ENCODE data around the gene PDCD10. TPM values are rescaled to one million over a fixed set of nuclear protein-coding genes. Genes with fewer than 3 reads are reported as not detected.

The PDCD10 gene
- polyA plus RNA-seq, 1 experiment: 79.5 TPM

DNA sequence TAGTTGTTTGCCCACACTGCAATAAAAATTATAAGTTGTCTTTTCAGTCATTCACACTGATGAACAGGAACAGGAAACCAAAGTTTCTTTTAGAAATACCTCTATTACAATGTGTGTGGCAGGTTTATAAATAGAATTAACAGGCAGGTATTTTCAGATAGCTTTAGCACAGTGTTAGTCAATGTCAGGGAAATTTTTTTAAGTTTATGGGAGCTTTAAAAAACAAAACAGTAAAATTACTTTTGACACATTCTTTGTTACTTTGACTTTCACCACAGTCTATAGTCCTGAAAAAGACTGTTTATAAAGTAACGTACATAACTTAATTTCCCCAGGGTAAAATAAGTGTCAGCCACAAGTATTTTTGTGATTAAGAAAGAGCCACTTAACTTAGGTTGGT is 38.9 kb upstream of the PDCD10 start:
- Histone ChIP-seq H3K27me3 (ENCODE audit: control insufficient read depth, insufficient read depth, low read length) (no peaks in the 10 kb centered on the region), H3K9me3 (ENCODE audit: control insufficient read depth, insufficient read depth, low read length) (no peaks in the 10 kb centered on the region), H3K27ac (ENCODE audit: low read depth, low read length) (no peak overlapping the region), H3K4me3 (ENCODE audit: low read depth, low read length) (no peak overlapping the region)
- ChIA-PET CTCF (interaction anchor here (0.9 kb wide), 1 partner anchor 596 kb away, joined by 3 read pairs; no protein-coding TSS in a partner anchor), POLR2A (no interaction called here)
- DNase-seq (ENCODE audit: low read depth, low spot score): no peak
- TF ChIP-seq, protein P1, sequence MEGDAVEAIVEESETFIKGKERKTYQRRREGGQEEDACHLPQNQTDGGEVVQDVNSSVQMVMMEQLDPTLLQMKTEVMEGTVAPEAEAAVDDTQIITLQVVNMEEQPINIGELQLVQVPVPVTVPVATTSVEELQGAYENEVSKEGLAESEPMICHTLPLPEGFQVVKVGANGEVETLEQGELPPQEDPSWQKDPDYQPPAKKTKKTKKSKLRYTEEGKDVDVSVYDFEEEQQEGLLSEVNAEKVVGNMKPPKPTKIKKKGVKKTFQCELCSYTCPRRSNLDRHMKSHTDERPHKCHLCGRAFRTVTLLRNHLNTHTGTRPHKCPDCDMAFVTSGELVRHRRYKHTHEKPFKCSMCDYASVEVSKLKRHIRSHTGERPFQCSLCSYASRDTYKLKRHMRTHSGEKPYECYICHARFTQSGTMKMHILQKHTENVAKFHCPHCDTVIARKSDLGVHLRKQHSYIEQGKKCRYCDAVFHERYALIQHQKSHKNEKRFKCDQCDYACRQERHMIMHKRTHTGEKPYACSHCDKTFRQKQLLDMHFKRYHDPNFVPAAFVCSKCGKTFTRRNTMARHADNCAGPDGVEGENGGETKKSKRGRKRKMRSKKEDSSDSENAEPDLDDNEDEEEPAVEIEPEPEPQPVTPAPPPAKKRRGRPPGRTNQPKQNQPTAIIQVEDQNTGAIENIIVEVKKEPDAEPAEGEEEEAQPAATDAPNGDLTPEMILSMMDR (IDR thresholded peaks at IDR 0.05; ENCODE audit: low read depth, low read length): no peak

DNA sequence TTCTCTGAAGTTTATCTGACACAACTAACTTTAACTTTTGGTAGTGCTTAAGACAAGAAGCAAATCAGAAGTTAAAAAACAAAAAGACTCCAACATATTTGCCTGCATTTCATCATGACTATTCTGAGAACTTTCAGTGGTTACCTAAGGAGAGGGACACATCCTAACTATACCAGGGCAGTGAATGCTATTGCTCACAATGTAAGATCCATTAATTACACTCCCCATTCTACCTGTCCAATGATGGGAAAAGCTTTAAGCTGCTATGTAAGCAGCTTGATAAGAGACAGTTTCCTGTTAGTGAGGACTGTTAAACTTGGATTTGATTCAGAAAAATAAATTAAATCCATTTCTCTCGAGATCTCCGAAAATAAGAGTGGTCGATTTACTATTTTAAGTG is 38.3 kb upstream of the PDCD10 start:
- H3K4me3 ChIP-seq (ENCODE audit: low read depth, low read length): no peak overlapping the region
- POLR2A ChIA-PET: no interaction called here

DNA sequence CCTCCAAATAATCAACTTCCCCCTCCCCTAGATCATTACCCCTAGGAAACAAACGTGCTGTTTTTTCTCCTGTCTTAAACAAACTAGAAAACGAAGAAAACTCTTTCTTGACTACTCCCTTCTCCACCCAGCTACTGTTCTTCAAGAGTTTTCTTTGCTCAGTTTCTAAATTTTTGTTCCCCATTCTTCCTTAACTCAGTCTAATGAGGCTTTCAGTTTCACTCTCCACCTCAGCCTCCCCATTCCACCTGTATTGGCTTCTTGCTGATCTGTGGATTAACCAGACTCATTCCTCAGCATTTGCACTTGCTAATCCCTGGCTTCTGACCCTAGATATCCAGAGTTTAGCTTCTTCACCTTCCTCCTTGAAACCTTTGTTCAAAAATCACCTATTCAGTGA is 27.6 kb upstream of the PDCD10 start:
- CTCF ChIA-PET: no interaction called here
- POLR2A ChIA-PET: no interaction called here
- Histone ChIP-seq H3K27me3 (ENCODE audit: control insufficient read depth, insufficient read depth, low read length) (no peaks in the 10 kb centered on the region), H3K27ac (ENCODE audit: low read depth, low read length) (no peak overlapping the region), H3K4me3 (ENCODE audit: low read depth, low read length) (no peak overlapping the region), H3K9me3 (ENCODE audit: control insufficient read depth, insufficient read depth, low read length) (no peaks in the 10 kb centered on the region)
- TF ChIP-seq, protein P1 (IDR thresholded peaks at IDR 0.05; ENCODE audit: low read depth, low read length): no peak
- DNase-seq (ENCODE audit: low read depth, low spot score): no peak

More for the DNA sequence above, 38.3 kb upstream of the PDCD10 start:
- Histone ChIP-seq H3K27me3 (ENCODE audit: control insufficient read depth, insufficient read depth, low read length) (no peaks in the 10 kb centered on the region), H3K27ac (ENCODE audit: low read depth, low read length) (no peak overlapping the region), H3K9me3 (ENCODE audit: control insufficient read depth, insufficient read depth, low read length) (no peaks in the 10 kb centered on the region)
- no peak for DNase-seq (ENCODE audit: low read depth, low spot score)
- TF ChIP-seq, protein P1 (IDR thresholded peaks at IDR 0.05; ENCODE audit: low read depth, low read length): no peak
- CTCF ChIA-PET: interaction anchor here (0.9 kb wide), 1 partner anchor 595 kb away, joined by 3 read pairs; no protein-coding TSS in a partner anchor

DNA sequence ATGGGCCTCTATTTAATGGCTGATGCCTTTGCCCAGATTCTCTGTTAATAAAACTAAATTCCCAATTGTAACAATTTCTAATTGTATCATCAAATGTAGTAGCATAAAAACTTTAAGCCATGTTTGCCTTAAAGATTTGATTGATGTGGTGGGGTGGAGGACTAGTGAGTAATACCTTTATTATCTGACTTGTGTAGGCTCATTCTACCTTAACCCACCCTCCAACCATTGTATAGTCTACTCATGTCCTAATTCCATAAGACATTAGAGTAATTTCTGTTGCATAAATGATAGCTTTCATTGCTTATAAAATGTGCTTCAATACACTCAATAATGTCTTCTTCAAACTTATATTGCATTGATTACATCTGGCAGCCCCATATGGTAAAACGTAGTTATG is 26.6 kb upstream of the PDCD10 start:
- TF ChIP-seq, protein P1 (IDR thresholded peaks at IDR 0.05; ENCODE audit: low read depth, low read length): no peak
- ChIA-PET POLR2A (no interaction called here), CTCF (no interaction called here)
- H3K27me3 ChIP-seq (ENCODE audit: control insufficient read depth, insufficient read depth, low read length): no peaks in the 10 kb centered on the region
- H3K9me3 ChIP-seq (ENCODE audit: control insufficient read depth, insufficient read depth, low read length): no peaks in the 10 kb centered on the region
- no peak for DNase-seq (ENCODE audit: low read depth, low spot score)
- H3K4me3 ChIP-seq (ENCODE audit: low read depth, low read length): no peak overlapping the region
- no peak overlapping the region for H3K27ac ChIP-seq (ENCODE audit: low read depth, low read length)

DNA sequence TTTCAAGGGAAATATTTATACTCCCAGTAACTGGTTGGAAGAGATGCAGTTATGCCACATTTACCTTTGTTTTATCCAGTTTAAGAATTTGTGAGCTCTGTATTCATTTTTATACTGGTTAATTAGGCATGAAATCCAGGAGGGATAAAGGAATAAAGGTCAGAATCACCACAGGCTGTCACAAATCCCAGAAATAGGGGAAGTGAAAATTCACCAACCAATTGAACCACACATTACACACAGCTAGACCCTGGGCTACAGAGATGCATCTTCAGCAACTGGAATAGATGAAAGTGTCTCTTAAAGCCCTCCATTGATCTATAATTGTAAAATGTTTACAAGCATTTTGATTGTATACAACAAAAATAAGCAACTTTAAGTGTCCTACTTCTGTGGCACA is 19.4 kb upstream of the PDCD10 start:
- ChIA-PET CTCF (interaction anchor here (1.4 kb wide), 1 partner anchor 13 kb away, joined by 4 read pairs; no protein-coding TSS in a partner anchor), POLR2A (no interaction called here)
- no peak overlapping the region for H3K27ac ChIP-seq (ENCODE audit: low read depth, low read length)
- H3K9me3 ChIP-seq (ENCODE audit: control insufficient read depth, insufficient read depth, low read length): no peaks in the 10 kb centered on the region
- TF ChIP-seq, protein P1 (IDR thresholded peaks at IDR 0.05; ENCODE audit: low read depth, low read length): no peak
- no peaks in the 10 kb centered on the region for H3K27me3 ChIP-seq (ENCODE audit: control insufficient read depth, insufficient read depth, low read length)
- DNase-seq (ENCODE audit: low read depth, low spot score): no peak
- H3K4me3 ChIP-seq (ENCODE audit: low read depth, low read length): no peak overlapping the region

Measured in AG04450 (cell line).